DMS 273 (cell line): ENCODE results near the gene MRPL1.

ENCODE experiments used
- DNase-seq: peaks from one replicate; lab custom pipeline; 2025; ENCODE audit not compliant: unreplicated experiment; lab: John Stamatoyannopoulos, UW

MRPL1 gene

GRCh38 chr4:77849278-77849965 is 13.2 kb upstream of the MRPL1 start:
- no peak for DNase-seq

GRCh38 chr4:77852892-77853495 is 9.6 kb upstream of the MRPL1 start:
- DNase-seq = no peak

- DNase-seq = no peak
These were observed 8.1 kb upstream of the MRPL1 start for GRCh38 chr4:77854431-77855111.

GRCh38 chr4:77856152-77856551 is 6.5 kb upstream of the MRPL1 start:
- no peak for DNase-seq

GRCh38 chr4:77859256-77859655 is 3.4 kb upstream of the MRPL1 start:
- peak; percentile 5 for DNase-seq

GRCh38 chr4:77861495-77861894 is 1.1 kb upstream of the MRPL1 start:
- DNase-seq = peak; percentile 26

- DNase-seq = peak; percentile 34
These were observed 711 bp downstream of the MRPL1 start for GRCh38 chr4:77863341-77863740.

- DNase-seq = no peak
These were observed 2.6 kb downstream of the MRPL1 start for GRCh38 chr4:77865259-77865658.

GRCh38 chr4:77872723-77873445 is 10.3 kb downstream of the MRPL1 start:
- DNase-seq = no peak

GRCh38 chr4:77877167-77877566 is 14.5 kb downstream of the MRPL1 start:
- no peak for DNase-seq

GRCh38 chr4:77877771-77878565 is 15.3 kb downstream of the MRPL1 start:
- DNase-seq = no peak

- DNase-seq = no peak
These were observed 18.2 kb downstream of the MRPL1 start for GRCh38 chr4:77880784-77881183.

- peak; percentile 11 for DNase-seq
These were observed 19.0 kb downstream of the MRPL1 start for GRCh38 chr4:77881460-77882295.

GRCh38 chr4:77893451-77893850 is 30.8 kb downstream of the MRPL1 start:
- no peak for DNase-seq

GRCh38 chr4:77899607-77900006 is 37.0 kb downstream of the MRPL1 start:
- DNase-seq = no peak

GRCh38 chr4:77903186-77903585 is 40.6 kb downstream of the MRPL1 start:
- DNase-seq = no peak

GRCh38 chr4:77905651-77906263 is 43.1 kb downstream of the MRPL1 start:
- DNase-seq = no peak

GRCh38 chr4:77910676-77911075 is 48.0 kb downstream of the MRPL1 start:
- no peak for DNase-seq

- no peak for DNase-seq
These were observed 48.5 kb downstream of the MRPL1 start for GRCh38 chr4:77911091-77911490.
